ENCODE results near the gene SH3GL1. TPM values are rescaled to one million over a fixed set of nuclear protein-coding genes. Genes with fewer than 3 reads are reported as not detected.

SH3GL1 gene
- total and polyA plus RNA-seq, 10 of the 15 experiments (the other 5 are each of a cell fraction or from before 2014, with no cell fraction given), result 0.93 to 47.4 (median 28.4) TPM

GRCh38 chr19:4363571-4364304, 36.6 kb downstream of the SH3GL1 start (continued):
- TF ChIP-seq E4F1 (IDR thresholded peaks at IDR 0.05; ENCODE audit: borderline replicate concordance, partially characterized antibody) (no peak), NKRF (conservative IDR thresholded peaks at IDR 0.05) (no peak), MXI1 (IDR thresholded peaks at IDR 0.05; ENCODE audit: low read depth, low read length) (no peak)
- TF ChIP-seq, protein P1, sequence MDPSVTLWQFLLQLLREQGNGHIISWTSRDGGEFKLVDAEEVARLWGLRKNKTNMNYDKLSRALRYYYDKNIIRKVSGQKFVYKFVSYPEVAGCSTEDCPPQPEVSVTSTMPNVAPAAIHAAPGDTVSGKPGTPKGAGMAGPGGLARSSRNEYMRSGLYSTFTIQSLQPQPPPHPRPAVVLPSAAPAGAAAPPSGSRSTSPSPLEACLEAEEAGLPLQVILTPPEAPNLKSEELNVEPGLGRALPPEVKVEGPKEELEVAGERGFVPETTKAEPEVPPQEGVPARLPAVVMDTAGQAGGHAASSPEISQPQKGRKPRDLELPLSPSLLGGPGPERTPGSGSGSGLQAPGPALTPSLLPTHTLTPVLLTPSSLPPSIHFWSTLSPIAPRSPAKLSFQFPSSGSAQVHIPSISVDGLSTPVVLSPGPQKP (IDR thresholded peaks at IDR 0.05; ENCODE audit: low read depth, low read length), result no peak
